GM12864 (cell line): ENCODE data around the gene VPS13A.

Experiments used
- DNase-seq: peaks from one replicate; pipeline ENCODE4 v3.0.0-alpha.2; 2011; ENCODE audit warnings: low read depth
- H3K4me3 ChIP-seq: 2 replicates; pipeline ENCODE4 v1.5.1; 2011; ENCODE audit warnings: mild to moderate bottlenecking, low read depth, low read length, control low read depth
- CTCF ChIP-seq: IDR thresholded peaks from 2 replicates; pipeline ENCODE4 v1.5.1; 2011; ENCODE audit warnings: low read depth, mild to moderate bottlenecking, moderate library complexity, low read length, control low read depth, inconsistent platforms; ENCODE audit errors: missing control alignments

VPS13A gene

GRCh38 chr9:77183581-77183980 lies 6.2 kb downstream of the VPS13A start:
- no peak for DNase-seq

GRCh38 chr9:77188242-77188641 lies 10.9 kb downstream of the VPS13A start:
- no peak for TF ChIP-seq CTCF
- no peak for DNase-seq
- no peak overlapping the region for H3K4me3 ChIP-seq

More at GRCh38 chr9:77183581-77183980, 6.2 kb downstream of the VPS13A start:
- no peak overlapping the region for H3K4me3 ChIP-seq
- no peak for TF ChIP-seq CTCF

GRCh38 chr9:77194423-77194822 lies 17.1 kb downstream of the VPS13A start:
- no peak for TF ChIP-seq CTCF
- DNase-seq = no peak
- H3K4me3 ChIP-seq = no peak overlapping the region

GRCh38 chr9:77210116-77210515 lies 32.8 kb downstream of the VPS13A start:
- TF ChIP-seq CTCF = no peak
- no peak overlapping the region for H3K4me3 ChIP-seq

GRCh38 chr9:77211561-77211960 lies 34.2 kb downstream of the VPS13A start:
- DNase-seq = no peak
- no peak overlapping the region for H3K4me3 ChIP-seq
- TF ChIP-seq CTCF = no peak

More at GRCh38 chr9:77210116-77210515, 32.8 kb downstream of the VPS13A start:
- DNase-seq = no peak

- no peak for DNase-seq
- TF ChIP-seq CTCF = no peak
Measured at GRCh38 chr9:77212801-77213200, 35.5 kb downstream of the VPS13A start.

GRCh38 chr9:77215874-77216273 lies 38.5 kb downstream of the VPS13A start:
- DNase-seq = no peak

More at GRCh38 chr9:77212801-77213200, 35.5 kb downstream of the VPS13A start:
- no peak overlapping the region for H3K4me3 ChIP-seq

More at GRCh38 chr9:77215874-77216273, 38.5 kb downstream of the VPS13A start:
- no peak overlapping the region for H3K4me3 ChIP-seq
- TF ChIP-seq CTCF = peak; percentile 10
